ENCODE measurements around the gene ABLIM1.

ABLIM1 gene

DNA sequence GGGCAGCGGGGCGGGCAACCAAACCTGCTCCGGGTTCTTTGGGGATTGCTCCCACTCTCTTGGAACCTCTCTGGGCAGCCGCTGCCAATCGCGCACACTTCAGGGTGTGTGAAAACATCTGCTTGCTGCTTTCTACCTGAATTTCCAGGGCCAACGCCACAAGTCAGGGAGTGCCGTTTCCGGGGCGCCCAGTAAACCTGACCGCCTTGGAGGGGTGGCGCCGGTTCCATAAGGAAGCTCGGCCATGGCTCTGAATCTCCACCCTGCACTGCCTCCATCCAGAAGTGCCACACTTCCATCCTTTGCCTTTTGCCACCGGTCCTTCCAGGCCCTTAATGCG is 253.1 kb downstream of the ABLIM1 start:
- no peak for TF ChIP-seq ZFX (IDR thresholded peaks at IDR 0.05)
- TF ChIP-seq, protein P1, sequence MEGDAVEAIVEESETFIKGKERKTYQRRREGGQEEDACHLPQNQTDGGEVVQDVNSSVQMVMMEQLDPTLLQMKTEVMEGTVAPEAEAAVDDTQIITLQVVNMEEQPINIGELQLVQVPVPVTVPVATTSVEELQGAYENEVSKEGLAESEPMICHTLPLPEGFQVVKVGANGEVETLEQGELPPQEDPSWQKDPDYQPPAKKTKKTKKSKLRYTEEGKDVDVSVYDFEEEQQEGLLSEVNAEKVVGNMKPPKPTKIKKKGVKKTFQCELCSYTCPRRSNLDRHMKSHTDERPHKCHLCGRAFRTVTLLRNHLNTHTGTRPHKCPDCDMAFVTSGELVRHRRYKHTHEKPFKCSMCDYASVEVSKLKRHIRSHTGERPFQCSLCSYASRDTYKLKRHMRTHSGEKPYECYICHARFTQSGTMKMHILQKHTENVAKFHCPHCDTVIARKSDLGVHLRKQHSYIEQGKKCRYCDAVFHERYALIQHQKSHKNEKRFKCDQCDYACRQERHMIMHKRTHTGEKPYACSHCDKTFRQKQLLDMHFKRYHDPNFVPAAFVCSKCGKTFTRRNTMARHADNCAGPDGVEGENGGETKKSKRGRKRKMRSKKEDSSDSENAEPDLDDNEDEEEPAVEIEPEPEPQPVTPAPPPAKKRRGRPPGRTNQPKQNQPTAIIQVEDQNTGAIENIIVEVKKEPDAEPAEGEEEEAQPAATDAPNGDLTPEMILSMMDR (conservative IDR thresholded peaks at IDR 0.05): no peak
- no peak overlapping the region for H3K27ac ChIP-seq

DNA sequence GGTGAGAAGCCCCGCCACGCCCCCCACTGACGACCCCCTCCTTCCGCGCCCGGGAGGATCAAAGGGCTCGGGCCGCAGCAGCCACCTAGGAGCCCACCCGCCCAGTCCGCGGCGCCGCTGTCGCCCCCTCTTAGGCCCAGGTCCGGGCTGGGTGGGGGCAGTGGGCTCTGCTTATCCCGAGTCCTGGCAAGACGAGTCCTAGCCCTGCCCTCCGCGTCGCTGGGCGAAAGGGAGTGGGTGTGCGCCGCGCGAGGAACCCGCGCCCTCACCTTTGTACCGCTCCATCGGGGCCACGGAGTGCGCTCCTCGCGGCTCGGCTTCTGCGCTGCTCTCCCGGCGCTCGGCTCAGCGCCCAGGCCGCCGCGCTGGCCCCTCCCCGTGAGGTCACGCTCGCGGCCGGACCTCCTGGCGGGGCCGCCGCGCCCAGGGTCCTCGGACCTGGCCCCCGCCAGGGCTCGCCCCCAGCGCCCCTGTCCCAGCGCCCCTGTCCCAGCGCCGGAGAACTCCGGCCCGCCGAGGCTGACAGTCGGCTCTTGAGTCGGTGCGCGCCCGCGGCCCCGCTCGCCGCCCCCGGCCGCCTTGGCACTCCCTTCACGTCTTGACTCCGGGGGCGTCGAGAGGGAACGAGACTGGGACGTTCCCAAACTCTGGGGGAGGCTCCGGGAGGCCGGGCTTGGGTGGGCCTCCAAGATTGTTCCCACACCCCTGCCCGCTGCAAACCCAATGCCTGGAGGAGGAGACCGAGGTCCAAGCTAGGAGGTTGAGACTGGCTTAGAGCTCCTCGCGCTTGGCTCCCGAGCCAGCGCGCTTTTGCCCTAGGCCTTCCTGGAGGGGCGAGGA is 253.7 kb downstream of the ABLIM1 start, which contains the start of gene AFAP1L2:
AFAP1L2 (minus strand) TSS at position 332 of the 840 bp plus-strand sequence; CDS start at position 285, 47 bp downstream.
- no peak for TF ChIP-seq ZFX (IDR thresholded peaks at IDR 0.05)
- TF ChIP-seq, protein P1 (conservative IDR thresholded peaks at IDR 0.05): no peak
- no peak within 1 kb of the TSS for H3K27ac ChIP-seq

DNA sequence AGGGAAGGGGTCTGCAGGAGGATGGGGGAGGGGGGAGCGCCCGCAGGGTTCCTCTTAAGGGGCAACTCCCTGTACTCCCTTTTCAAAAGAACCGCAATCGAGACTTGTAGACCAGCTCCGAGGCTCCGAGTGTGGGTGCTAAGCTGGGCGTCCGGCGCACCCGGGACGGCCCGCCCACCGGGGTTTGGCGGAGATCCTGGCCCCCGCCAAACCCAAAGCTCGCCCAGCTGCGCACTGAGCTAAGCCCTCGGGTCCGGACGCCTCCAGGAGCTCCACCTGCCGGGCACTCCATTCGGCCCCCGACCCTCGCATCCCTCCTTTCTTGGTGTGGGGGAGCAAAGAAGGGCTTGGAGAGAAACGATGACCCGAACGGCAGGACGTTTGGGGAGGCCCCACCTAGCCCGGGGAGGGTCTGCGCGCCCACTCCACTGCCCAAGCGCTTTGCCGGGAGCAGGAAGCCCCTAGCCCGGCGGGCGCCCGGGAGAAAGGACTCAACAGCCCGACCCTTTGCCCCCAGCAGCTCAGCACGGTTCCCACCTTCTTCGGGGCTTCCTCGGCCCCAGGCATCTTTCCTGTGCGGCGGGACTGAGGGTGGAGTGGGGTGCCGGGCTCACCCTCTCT is 254.4 kb downstream of the ABLIM1 start:
- H3K27ac ChIP-seq: no peak overlapping the region
- TF ChIP-seq, protein P1 (conservative IDR thresholded peaks at IDR 0.05): peak; percentile 30
- TF ChIP-seq ZFX (IDR thresholded peaks at IDR 0.05): no peak

DNA sequence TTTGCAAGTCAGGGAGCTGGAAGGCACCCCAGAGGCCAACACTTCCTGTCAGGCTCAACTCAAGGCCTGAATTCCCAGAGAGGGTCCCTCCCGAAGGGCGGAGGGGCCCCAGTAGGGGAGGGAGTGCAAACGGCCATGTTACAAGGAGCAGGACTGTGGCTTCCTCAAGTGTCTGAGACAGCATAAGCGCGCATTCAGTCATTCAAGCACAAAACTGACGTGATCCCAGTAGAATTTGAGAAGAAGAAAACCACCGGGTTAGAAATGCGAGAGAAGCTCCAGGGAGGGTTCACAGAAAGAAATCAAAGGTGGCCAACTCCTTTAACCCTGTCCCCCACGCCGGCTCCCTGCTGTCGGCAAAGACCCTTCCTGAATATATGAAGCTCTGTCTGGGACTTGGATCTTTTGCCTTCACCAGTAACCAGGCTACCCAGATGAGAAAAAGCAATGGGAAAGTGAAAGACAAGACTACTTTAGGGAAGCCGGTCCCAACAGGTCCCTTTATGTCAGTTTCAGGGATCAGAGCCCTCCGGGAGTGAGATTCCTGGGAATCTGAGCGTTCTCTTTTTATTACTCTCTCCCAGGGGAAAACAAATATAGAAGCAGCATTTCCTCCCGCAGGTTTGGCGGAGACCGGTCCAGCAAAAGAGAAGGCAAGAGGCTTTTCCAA is 255.1 kb downstream of the ABLIM1 start:
- no peak overlapping the region for H3K27ac ChIP-seq
- TF ChIP-seq, protein P1 (conservative IDR thresholded peaks at IDR 0.05): no peak
- TF ChIP-seq ZFX (IDR thresholded peaks at IDR 0.05): no peak

DNA sequence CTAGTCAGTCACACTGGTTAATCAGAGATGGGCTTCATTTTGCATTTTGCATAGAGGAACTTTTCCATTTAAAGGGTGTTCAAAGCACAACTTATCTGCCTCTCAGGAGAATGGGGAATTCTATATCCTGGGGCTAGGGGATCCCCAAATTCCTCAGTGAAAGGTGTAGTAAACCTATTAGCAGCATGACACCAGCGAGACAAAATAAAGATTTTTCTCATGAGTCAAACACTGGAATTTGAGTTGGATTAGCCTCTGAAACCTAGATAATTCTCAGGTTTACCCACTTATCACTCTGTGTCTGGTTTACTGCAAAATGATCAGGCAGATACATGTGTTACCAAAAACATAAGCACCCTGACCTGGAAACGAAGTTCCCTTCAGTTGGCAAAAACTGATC is 255.8 kb downstream of the ABLIM1 start:
- TF ChIP-seq ZFX (IDR thresholded peaks at IDR 0.05): no peak
- TF ChIP-seq, protein P1 (conservative IDR thresholded peaks at IDR 0.05): no peak
- H3K27ac ChIP-seq: no peak overlapping the region

DNA sequence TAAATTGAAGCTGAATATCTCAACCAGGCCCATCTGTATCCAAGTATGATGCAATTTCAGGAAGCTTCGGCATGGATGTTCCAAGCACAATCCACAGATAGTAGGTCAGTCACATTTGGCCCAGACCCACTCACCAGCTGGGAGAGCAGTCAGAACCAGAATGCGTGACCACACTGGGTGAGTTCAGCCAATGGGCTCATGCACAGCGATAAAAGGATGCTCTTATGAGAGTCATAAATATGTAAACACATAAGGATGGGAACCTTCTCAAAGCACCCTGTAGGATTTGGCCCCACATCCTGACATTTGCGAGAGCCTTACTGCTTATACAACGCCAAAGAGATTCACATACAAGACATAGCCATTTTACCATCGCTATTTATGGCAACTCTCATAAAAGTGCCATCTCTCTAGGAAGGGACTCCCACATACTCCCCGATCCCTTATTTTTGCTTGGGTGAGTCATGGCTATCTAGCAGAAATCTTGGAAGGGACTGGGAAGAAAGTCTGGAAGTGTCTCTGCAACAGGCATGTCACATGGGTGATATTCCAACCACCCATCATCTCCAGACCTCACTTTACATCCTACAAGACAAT is 256.8 kb downstream of the ABLIM1 start:
- no peak overlapping the region for H3K27ac ChIP-seq
- no peak for TF ChIP-seq ZFX (IDR thresholded peaks at IDR 0.05)
- TF ChIP-seq, protein P1 (conservative IDR thresholded peaks at IDR 0.05): no peak

Data from C4-2B (cell line).